PC-9 (cell line): Measurements from ENCODE around the gene SLAMF8.

Experiments
- CTCF ChIP-seq: fragments of 200-600 bp; sonication (generic); conservative IDR thresholded peaks from 2 replicates; pipeline ENCODE4 v1.6.1; 2017; ENCODE audit warnings: mixed run types, antibody characterized with exemption, mild to moderate bottlenecking, moderate library complexity
- EZH2 ChIP-seq: fragments of 200-600 bp; sonication (generic); IDR thresholded peaks from 2 replicates; pipeline ENCODE4 v1.8.0; 2017; ENCODE audit warnings: antibody characterized with exemption, low read depth

- TF ChIP-seq CTCF (no peak), EZH2 (no peak)
Observed at GRCh38 chr1:159862557-159862956, 35.9 kb downstream of the SLAMF8 start, which contains the start of gene VSIG8.
